Activated naive CD4-positive, alpha-beta T cell treated with anti-CD3 and anti-CD28 coated beads for 36 hours (primary cell): ENCODE data around the gene CD70. TPM values are rescaled to one million over a fixed set of nuclear protein-coding genes. Genes with fewer than 3 reads are reported as not detected.
"Not testable (repeated sequence)": the region's sequence is repeated elsewhere in the genome, so short reads cannot be mapped to it uniquely, and the experiment has no call there.

Experiments used
- CTCF ChIA-PET: fragments of 350-600 bp; sonication (Branson Sonifier 250); formaldehyde crosslinking; loops from one replicate; lab custom pipeline; 2021; ENCODE audit warnings: antibody characterized with exemption; lab: Charles Lee
- DNase-seq: peaks from one replicate; pipeline ENCODE4 v3.0.0-alpha.2; 2020
- H3K27ac Mint-ChIP-seq: one replicate; pipeline ENCODE4 v1.8.0; 2021; ENCODE audit warnings: mild to moderate bottlenecking, mixed read lengths
- H3K27me3 Mint-ChIP-seq: one replicate; pipeline ENCODE4 v1.8.0; 2021; ENCODE audit warnings: low read depth, mixed read lengths
- H3K36me3 Mint-ChIP-seq: one replicate; pipeline ENCODE4 v1.8.0; 2021; ENCODE audit warnings: low read depth, mixed read lengths
- H3K4me1 Mint-ChIP-seq: one replicate; pipeline ENCODE4 v1.8.0; 2021; ENCODE audit warnings: low read depth, mixed read lengths
- H3K4me3 Mint-ChIP-seq: one replicate; pipeline ENCODE4 v1.8.0; 2021; ENCODE audit warnings: mild to moderate bottlenecking, moderate library complexity, mixed read lengths
- H3K9me3 Mint-ChIP-seq: one replicate; pipeline ENCODE4 v1.8.0; 2021; ENCODE audit warnings: mixed read lengths
- intact Hi-C: fragments of 100-400 bp; cut with micrococcal nuclease; formaldehyde crosslinking; loops from one replicate; pipeline ENCODE4 v1.15.1; 2023
- total RNA-seq, 2 experiments: library from RNA; stranded (reverse); gene quantifications; one replicate each; pipeline ENCODE4 v1.2.3, GENCODE V29; 2021

The CD70 gene
- total RNA-seq, 2 experiments from 2014 or later: 3.1 to 3.7 TPM

DNA sequence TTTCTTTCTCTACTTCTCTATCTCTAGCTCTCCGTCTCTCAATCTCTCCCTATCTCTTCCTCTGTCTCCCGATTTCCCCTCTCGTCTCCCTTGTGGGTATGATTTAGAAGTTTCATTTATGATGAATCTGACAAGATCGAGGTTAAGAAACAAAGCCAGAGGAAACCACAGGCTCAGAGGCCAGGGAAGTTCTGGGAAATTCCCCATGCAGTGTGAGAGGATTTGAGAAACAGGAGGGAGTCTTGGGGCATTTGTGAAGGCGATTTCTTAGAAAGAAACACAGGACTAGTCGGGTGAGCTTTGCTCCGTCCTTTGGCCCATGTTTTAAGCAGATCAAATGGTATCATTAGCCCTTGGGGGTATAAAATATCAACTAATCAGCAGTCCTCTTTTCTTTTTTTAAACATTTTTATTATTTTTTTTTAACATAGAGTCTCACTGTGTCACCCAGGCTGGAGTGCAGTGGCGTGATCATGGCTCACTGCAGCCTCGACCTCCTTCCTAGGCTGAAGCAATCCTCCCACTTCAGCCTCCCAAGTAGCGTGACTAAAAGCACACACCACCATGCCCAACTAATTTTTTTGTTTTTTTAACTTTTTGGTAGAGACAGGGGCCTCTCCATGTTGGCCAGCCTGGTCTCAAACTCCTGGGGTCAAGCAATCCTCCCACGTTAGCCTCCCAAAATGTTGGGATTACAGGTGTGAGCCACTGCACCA is 34.3 kb downstream of the CD70 start:
- Mint-ChIP-seq H3K4me1 (peaks cover 4% of the 10 kb centered on the region), H3K4me3 (no peak overlapping the region), H3K36me3 (no peaks in the 10 kb centered on the region), H3K27ac (no peak overlapping the region), H3K9me3 (no peaks in the 10 kb centered on the region), H3K27me3 (no peaks in the 10 kb centered on the region)
- CTCF ChIA-PET: no interaction called here
- intact Hi-C loops: no loop called here
- peak; percentile 58 for DNase-seq

- H3K36me3 Mint-ChIP-seq: no peaks in the 10 kb centered on the region
- H3K4me1 Mint-ChIP-seq: peaks cover 4% of the 10 kb centered on the region
- no peak overlapping the region for H3K27ac Mint-ChIP-seq
- H3K4me3 Mint-ChIP-seq: no peak overlapping the region
- intact Hi-C loops: no loop called here
- CTCF ChIA-PET: no interaction called here
- no peaks in the 10 kb centered on the region for H3K9me3 Mint-ChIP-seq
- no peak for DNase-seq
- H3K27me3 Mint-ChIP-seq: no peaks in the 10 kb centered on the region
Observed at GRCh38 chr19:6556043-6556449, 34.9 kb downstream of the CD70 start.

DNA sequence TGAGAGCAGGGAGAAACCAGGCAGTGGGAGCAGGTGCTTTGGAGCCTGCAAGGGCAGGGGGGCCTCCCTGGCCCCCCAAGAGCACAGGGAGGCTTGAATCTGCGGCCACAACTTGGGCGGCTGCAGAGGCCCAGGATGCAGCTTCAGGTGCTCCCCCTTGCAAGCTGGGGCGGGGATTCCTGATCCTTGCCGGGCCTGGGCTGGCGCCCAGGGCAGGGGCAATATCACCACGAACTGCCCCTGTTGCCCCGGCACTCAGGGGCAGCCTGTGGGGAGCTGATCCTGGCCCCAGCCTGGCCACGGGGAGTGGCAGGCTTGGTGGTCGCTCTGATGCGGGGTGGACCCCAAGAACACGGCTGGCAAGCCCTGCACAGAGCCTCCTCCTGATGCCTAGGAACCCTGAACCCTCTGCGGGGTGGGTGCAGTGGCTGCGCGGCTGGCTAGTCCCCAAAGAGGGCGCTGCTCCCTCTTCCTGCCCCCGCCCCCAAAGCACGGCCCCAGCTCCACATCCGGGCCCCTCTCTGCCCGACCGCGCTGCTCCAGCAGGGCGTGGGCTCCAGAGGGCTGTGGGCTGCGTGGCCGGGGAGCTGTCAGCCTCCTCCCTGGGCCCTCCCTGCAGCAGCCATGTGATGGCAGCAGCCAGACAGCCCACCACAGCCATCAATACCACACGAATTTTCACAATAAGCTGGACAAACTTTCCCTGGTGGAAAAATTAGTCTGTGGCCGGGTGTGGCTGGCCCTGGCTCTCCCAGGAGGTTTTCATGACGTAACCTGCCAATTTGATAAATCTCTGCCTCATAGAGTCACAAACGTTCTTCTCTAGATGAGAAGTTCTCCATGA is 39.1 kb downstream of the CD70 start:
- Mint-ChIP-seq H3K36me3 (no peaks in the 10 kb centered on the region), H3K27ac (no peak overlapping the region), H3K27me3 (no peaks in the 10 kb centered on the region), H3K4me1 (peaks cover 2% of the 10 kb centered on the region), H3K4me3 (no peak overlapping the region), H3K9me3 (peaks cover 5% of the 10 kb centered on the region)
- intact Hi-C loops: no loop called here
- DNase-seq: peak; percentile 61
- CTCF ChIA-PET: interaction anchor here (0.8 to 1.4 kb wide), 2 partner anchors 311 to 313 kb away, joined by 3 read pairs; no protein-coding TSS in a partner anchor

DNA sequence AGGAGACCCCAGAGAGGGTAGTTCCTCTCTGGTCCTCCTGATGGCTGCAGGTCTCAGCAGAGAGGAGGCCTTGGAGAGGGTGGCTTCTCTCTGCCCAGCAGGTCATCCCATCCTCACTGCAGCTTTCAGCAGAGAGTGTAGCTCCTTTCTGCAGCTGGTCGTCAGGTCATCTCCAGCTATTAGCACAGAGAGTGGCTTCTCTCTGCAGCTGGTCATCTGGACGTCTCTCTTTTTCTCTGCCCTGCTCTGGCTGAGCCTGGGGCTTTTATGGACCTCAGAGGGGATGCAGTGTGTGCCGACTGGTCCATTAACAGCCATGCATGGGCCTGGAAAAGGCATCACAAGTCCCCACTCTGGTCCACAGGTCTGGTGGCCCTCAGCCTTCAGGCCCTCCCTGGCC is 39.9 kb downstream of the CD70 start:
- intact Hi-C loops: no loop called here
- no peak overlapping the region for H3K27ac Mint-ChIP-seq
- peaks cover 2% of the 10 kb centered on the region for H3K4me1 Mint-ChIP-seq
- H3K9me3 Mint-ChIP-seq: peaks cover 5% of the 10 kb centered on the region
- no peaks in the 10 kb centered on the region for H3K36me3 Mint-ChIP-seq
- no peak for DNase-seq
- no peaks in the 10 kb centered on the region for H3K27me3 Mint-ChIP-seq
- H3K4me3 Mint-ChIP-seq: no peak overlapping the region
- CTCF ChIA-PET: interaction anchor here (0.6 to 0.8 kb wide), 2 partner anchors 177 to 260 kb away, joined by 4 to 5 read pairs; no protein-coding TSS in a partner anchor

DNA sequence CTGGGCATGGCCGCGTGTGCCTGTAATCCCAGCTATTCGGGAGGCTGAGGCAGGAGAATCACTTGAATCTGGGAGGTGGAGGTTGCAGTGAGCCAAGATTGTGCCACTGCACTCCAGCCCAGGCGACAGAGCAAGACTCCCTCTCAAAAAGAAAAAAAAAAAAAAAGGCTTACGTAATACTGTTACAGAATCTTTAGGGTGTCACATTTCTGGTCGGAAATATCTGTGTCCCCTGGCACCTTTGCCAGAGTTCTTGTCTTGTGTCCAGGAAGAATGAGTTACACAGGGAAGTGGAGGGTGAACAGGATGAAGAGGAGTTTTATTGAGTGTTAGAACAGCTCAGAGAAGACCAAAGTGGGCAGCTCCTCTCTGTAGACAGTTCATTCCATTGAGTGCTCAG is 40.3 kb downstream of the CD70 start:
- H3K4me3 Mint-ChIP-seq, H3K36me3 Mint-ChIP-seq, H3K9me3 Mint-ChIP-seq, intact Hi-C loops, H3K27me3 Mint-ChIP-seq, DNase-seq, H3K4me1 Mint-ChIP-seq, H3K27ac Mint-ChIP-seq: not testable (repeated sequence)
- CTCF ChIA-PET: interaction anchor here (0.6 to 1.5 kb wide), 3 partner anchors 10 to 260 kb away, joined by 4 to 6 read pairs (median 5); no protein-coding TSS in a partner anchor

DNA sequence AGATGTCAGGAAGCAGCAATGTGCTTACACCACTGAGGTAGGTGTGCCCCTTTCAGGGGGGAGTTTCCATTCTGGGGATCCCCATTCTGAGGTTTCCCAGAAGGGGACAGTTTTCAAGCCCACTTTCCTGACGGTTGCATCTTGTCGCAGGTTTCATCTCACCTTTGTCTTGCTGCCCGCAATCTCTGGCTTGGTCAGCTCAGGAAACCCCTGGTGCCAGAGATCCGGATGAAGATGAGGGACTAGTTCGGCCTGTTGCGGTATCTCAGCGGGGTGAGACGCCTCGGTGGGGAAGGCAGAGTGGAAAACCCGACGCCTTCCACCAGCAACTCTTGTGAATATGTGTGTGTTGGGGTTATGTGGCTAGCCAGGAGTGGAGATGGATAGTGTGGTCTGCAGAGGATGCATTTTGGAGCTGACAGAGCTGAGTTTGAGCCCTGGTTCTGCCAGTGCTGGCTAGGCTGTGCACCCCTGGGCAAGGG is 47.0 kb downstream of the CD70 start:
- no peak overlapping the region for H3K27ac Mint-ChIP-seq
- no peak for DNase-seq
- no peaks in the 10 kb centered on the region for H3K27me3 Mint-ChIP-seq
- CTCF ChIA-PET: interaction anchor here (0.7 kb wide), 1 partner anchor 16 kb away, joined by 9 read pairs; no protein-coding TSS in a partner anchor
- H3K36me3 Mint-ChIP-seq: no peaks in the 10 kb centered on the region
- intact Hi-C loops: no loop called here
- H3K9me3 Mint-ChIP-seq: peaks cover 5% of the 10 kb centered on the region
- no peak overlapping the region for H3K4me3 Mint-ChIP-seq
- H3K4me1 Mint-ChIP-seq: no peaks in the 10 kb centered on the region

DNA sequence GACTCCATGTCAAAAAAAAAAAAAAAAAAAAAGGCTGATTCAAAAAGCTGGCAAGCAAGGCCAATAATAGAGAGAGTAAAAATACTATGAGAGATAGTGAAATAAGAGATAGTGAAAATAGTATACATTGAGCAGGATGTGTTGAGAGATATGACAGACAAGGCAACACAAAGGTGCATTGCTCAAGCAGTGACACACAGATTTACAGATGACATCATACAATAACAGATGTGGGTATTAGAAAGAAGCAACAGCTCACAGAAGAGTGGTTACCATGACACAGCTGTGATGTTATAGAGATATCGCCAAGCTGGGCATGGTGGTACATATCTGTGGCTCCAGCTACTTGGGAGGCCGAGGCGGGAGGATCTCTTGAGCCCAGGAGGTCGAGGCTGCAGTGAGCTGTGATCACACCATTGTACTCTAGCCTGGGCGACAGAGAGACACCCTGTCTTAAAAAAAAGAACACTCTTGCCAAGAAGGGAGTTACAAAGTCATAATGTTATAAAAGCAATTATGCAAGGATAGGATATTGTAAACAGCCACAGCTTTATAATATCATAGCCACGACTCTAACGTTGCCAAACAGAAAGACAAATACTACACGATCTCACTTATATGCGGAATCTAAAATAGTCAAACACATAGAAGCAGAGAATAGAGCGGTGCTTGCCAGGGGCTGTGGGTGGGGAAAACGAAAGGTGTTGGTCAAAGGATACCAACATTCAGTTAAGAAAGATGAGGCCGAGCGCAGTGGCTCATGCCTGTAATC is 49.8 kb downstream of the CD70 start:
- CTCF ChIA-PET: interaction anchor here (1.6 kb wide), 1 partner anchor 9 kb away, joined by 6 read pairs; no protein-coding TSS in a partner anchor
- no peak for DNase-seq
- no peaks in the 10 kb centered on the region for H3K36me3 Mint-ChIP-seq
- no peak overlapping the region for H3K4me3 Mint-ChIP-seq
- intact Hi-C loops: no loop called here
- peaks cover 10% of the 10 kb centered on the region for H3K4me1 Mint-ChIP-seq
- H3K9me3 Mint-ChIP-seq: no peaks in the 10 kb centered on the region
- no peak overlapping the region for H3K27ac Mint-ChIP-seq
- peaks cover under 1% of the 10 kb centered on the region for H3K27me3 Mint-ChIP-seq

DNA sequence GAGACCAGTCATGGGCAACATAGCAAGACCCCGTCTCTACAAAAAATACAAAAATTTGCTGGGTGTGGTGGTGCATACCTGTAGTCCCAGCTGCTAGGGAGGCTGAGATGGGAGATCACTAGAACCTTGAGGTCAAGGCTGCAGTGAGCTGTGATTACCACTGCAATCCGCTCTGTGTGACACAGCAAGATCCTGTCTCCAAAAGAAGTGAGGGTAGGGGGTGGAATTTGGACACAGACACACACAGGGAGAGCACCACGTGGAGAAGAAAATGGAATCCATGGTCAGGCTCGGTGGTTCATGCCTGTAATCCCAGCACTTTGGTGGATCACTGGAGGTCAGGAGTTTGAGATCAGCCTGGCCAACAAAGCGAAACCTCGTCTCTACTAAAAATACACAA is 51.4 kb downstream of the CD70 start:
- Mint-ChIP-seq H3K36me3 (no peaks in the 10 kb centered on the region), H3K4me1 (peaks cover 13% of the 10 kb centered on the region), H3K9me3 (no peaks in the 10 kb centered on the region), H3K27me3 (peaks cover 7% of the 10 kb centered on the region), H3K27ac (no peak overlapping the region), H3K4me3 (no peak overlapping the region)
- no peak for DNase-seq
- intact Hi-C loops: no loop called here
- CTCF ChIA-PET: no interaction called here

Other genes starting within 250 kb of the CD70 start
- 100 to 1,000 TPM; 176 to 180 TPM for gene CLPP, start 229.6 kb downstream of the CD70 start, total RNA-seq
- 10 to 100 TPM; 39.5 to 42.4 TPM for gene ALKBH7, start 218.4 kb downstream of the CD70 start, total RNA-seq
- gene PSPN, start 215.2 kb downstream of the CD70 start, total RNA-seq: 1 to 10 TPM; 1.9 to 2.5 TPM
- 10 to 100 TPM; 53.5 to 63.0 TPM for gene GTF2F1, start 198.0 kb downstream of the CD70 start, total RNA-seq
- gene KHSRP, start 166.3 kb downstream of the CD70 start, total RNA-seq: 100 to 1,000 TPM; 290 to 296 TPM
- not detected for gene SLC25A41, start 157.4 kb downstream of the CD70 start, total RNA-seq
- gene SLC25A23, start 131.4 kb downstream of the CD70 start, total RNA-seq: 10 to 100 TPM; 16.2 to 18.2 TPM
- 1 to 10 TPM; 1.2 to 1.4 TPM for gene CRB3, start 126.9 kb downstream of the CD70 start, total RNA-seq
- gene DENND1C, start 109.4 kb downstream of the CD70 start, total RNA-seq: 10 to 100 TPM; 55.7 to 57.9 TPM
- 1 to 10 TPM; 6.4 to 7.0 TPM for gene TUBB4A, start 88.8 kb downstream of the CD70 start, total RNA-seq
- 1 to 10 TPM; 1.3 to 1.5 TPM for gene TNFSF9, start 60.1 kb downstream of the CD70 start, total RNA-seq
- 10 to 100 TPM; 13.1 to 14.5 TPM for gene TNFSF14, start 79.0 kb upstream of the CD70 start, total RNA-seq
- gene C3, start 129.5 kb upstream of the CD70 start, total RNA-seq: under 1 TPM; 0.81 to 0.94 TPM
- 10 to 100 TPM; 54.0 to 59.9 TPM for gene GPR108, start 146.4 kb upstream of the CD70 start, total RNA-seq
- 10 to 100 TPM; 56.2 to 61.1 TPM for gene TRIP10, start 148.5 kb upstream of the CD70 start, total RNA-seq
- gene SH2D3A, start 176.3 kb upstream of the CD70 start, total RNA-seq: 10 to 100 TPM; 23.2 to 24.9 TPM
- 100 to 1,000 TPM in 1 of 2 experiments, 10 to 100 TPM in 1; 93.6 to 103 TPM for gene VAV1, start 181.6 kb upstream of the CD70 start, total RNA-seq